GM23248 (cell line): Measurements from ENCODE around the gene CALY. TPM values are rescaled to one million over a fixed set of nuclear protein-coding genes. Genes with fewer than 3 reads are reported as not detected.

ENCODE experiments used
- DNase-seq: peaks from one replicate; pipeline ENCODE4 v3.0.0-alpha.2; 2015
- H2AFZ ChIP-seq: fragments of 200-600 bp; sonication (generic); 2 replicates; pipeline ENCODE4 v1.6.1; 2016; ENCODE audit warnings: antibody characterized with exemption
- H3F3A ChIP-seq: fragments of 200-600 bp; sonication (generic); 2 replicates; pipeline ENCODE4 v1.6.1; 2016; ENCODE audit warnings: mild to moderate bottlenecking, antibody characterized with exemption, mixed run types; ENCODE audit not compliant: insufficient read depth
- H3K27ac ChIP-seq: fragments of 200-600 bp; sonication (generic); 2 replicates; pipeline ENCODE4 v1.5.1; 2016; ENCODE audit warnings: mild to moderate bottlenecking
- H3K27me3 ChIP-seq: fragments of 200-600 bp; sonication (generic); replicated peaks from 2 replicates; pipeline ENCODE4 v1.6.1; 2016; ENCODE audit warnings: mild to moderate bottlenecking; ENCODE audit not compliant: insufficient read depth
- H3K36me3 ChIP-seq: fragments of 200-600 bp; sonication (generic); 2 replicates; pipeline ENCODE4 v1.6.1; 2016; ENCODE audit warnings: low read depth, mild to moderate bottlenecking
- H3K4me1 ChIP-seq: fragments of 200-600 bp; sonication (generic); 2 replicates; pipeline ENCODE4 v1.6.1; 2016; ENCODE audit warnings: mild to moderate bottlenecking; ENCODE audit not compliant: insufficient read depth
- H3K4me2 ChIP-seq: fragments of 200-600 bp; sonication (generic); one replicate; pipeline ENCODE4 v1.6.1; 2016; ENCODE audit warnings: mild to moderate bottlenecking; ENCODE audit not compliant: unreplicated experiment
- H3K4me3 ChIP-seq: fragments of 200-600 bp; sonication (generic); 2 replicates; pipeline ENCODE4 v1.5.1; 2016; ENCODE audit warnings: mild to moderate bottlenecking
- H3K79me2 ChIP-seq: fragments of 200-600 bp; sonication (generic); 2 replicates; pipeline ENCODE4 v1.6.1; 2016; ENCODE audit warnings: mild to moderate bottlenecking; ENCODE audit not compliant: insufficient read depth
- H3K9ac ChIP-seq: fragments of 200-600 bp; sonication (generic); 2 replicates; pipeline ENCODE4 v1.6.1; 2016; ENCODE audit warnings: mild to moderate bottlenecking
- H3K9me2 ChIP-seq: fragments of 200-600 bp; sonication (generic); 2 replicates; pipeline ENCODE4 v1.6.1; 2016; ENCODE audit warnings: mixed run types, mild to moderate bottlenecking, moderate library complexity; ENCODE audit not compliant: insufficient read depth
- H3K9me3 ChIP-seq: fragments of 200-600 bp; sonication (generic); one replicate; pipeline ENCODE4 v1.6.1; 2017; ENCODE audit warnings: low read depth
- H4K20me1 ChIP-seq: fragments of 200-600 bp; sonication (generic); 2 replicates; pipeline ENCODE4 v1.6.0; 2016; ENCODE audit not compliant: insufficient read depth
- EZH2 ChIP-seq: fragments of 200-600 bp; sonication (generic); IDR thresholded peaks from 2 replicates; pipeline ENCODE4 v1.6.1; 2018; ENCODE audit warnings: antibody characterized with exemption, mild to moderate bottlenecking; ENCODE audit not compliant: insufficient read depth, poor library complexity, severe bottlenecking
- EZH2phosphoT487 ChIP-seq: fragments of 200-600 bp; sonication (generic); IDR thresholded peaks from 2 replicates; pipeline ENCODE4 v1.6.1; 2018; ENCODE audit warnings: antibody characterized with exemption, moderate library complexity, mild to moderate bottlenecking, low read depth; ENCODE audit not compliant: insufficient read depth
- whole genome bisulfite sequencing, 2 experiments: methylation state at CpG; one replicate each; pipeline ENCODE4 v1.1.6; 2015 to 2017; ENCODE audit warnings: low lambda C conversion rate in 2 of 2, low coverage in 1 of 2; ENCODE audit errors: missing lambda C conversion rate in 2 of 2; 5-methylcytosine and 5-hydroxymethylcytosine counted together
- in situ Hi-C: fragments of 300-500 bp; cut with MboI; formaldehyde crosslinking; loops from 2 replicates; pipeline ENCODE4 v1.15.0; 2020
- polyA plus RNA-seq: library from polyadenylated mRNA; unstranded; fragments of >200 nt; fragmentation: Nextera tagmentation; extraction: Ambion mirVana; gene quantifications from 2 replicates; pipeline ENCODE4 v1.2.1, GENCODE V29; 2016
- total RNA-seq: library from RNA; depleted of rRNA; stranded (reverse); fragments of >200 nt; shearing (Covaris generic); gene quantifications from 2 replicates; pipeline ENCODE4 v1.2.3, GENCODE V29; 2014

CALY gene
- total and polyA plus RNA-seq, 2 experiments from 2014 or later, result 0.86 TPM; not detected in 1

DNA sequence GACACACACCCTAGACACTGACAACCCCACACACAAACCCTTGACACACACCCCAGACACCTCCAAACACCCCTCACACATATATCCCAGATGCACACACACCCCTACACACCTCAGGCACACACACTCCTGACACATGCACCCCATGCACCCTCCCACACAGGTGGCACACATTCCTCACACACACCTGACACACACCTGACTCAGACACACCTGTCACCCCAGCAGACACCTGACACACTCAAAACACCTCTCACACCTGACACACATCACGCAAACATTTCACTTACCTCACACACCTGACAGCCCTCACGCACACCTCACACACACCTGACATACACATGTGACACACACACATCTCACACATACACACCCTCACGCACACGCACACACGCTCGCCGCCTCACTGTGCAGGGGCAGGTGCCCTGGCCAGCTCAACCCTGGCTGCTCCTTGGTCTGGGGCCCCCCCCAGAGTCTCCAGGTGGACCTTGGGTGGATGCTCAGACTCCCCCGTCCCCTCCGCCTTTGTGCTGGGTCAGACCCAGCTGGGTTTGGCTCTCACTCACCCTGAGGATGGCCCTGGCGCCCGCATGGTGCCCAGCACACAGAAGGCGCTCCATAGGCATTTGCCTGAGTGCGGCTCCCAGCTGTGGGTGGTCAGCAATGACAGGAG, 3.1 kb upstream of the CALY start:
- Histone ChIP-seq H2AFZ (no peak overlapping the region), H3K9ac (no peak overlapping the region), H3K4me3 (no peak overlapping the region), H3K36me3 (no peaks in the 10 kb centered on the region), H4K20me1 (no peaks in the 10 kb centered on the region), H3K27ac (no peak overlapping the region), H3K9me2 (no peaks in the 10 kb centered on the region), H3F3A (no peaks in the 10 kb centered on the region), H3K9me3 (no peaks in the 10 kb centered on the region), H3K79me2 (no peaks in the 10 kb centered on the region), H3K4me1 (no peaks in the 10 kb centered on the region), H3K27me3 (peaks cover 38% of the 10 kb centered on the region), H3K4me2 (no peak overlapping the region)
- WGBS, 2 experiments, result 87 to 89% methylated on average over 13 of the region's 13 CpGs
- in situ Hi-C loops, result no loop called here
- no peak for DNase-seq
- no peak for TF ChIP-seq EZH2phosphoT487
- no peak for TF ChIP-seq EZH2

DNA sequence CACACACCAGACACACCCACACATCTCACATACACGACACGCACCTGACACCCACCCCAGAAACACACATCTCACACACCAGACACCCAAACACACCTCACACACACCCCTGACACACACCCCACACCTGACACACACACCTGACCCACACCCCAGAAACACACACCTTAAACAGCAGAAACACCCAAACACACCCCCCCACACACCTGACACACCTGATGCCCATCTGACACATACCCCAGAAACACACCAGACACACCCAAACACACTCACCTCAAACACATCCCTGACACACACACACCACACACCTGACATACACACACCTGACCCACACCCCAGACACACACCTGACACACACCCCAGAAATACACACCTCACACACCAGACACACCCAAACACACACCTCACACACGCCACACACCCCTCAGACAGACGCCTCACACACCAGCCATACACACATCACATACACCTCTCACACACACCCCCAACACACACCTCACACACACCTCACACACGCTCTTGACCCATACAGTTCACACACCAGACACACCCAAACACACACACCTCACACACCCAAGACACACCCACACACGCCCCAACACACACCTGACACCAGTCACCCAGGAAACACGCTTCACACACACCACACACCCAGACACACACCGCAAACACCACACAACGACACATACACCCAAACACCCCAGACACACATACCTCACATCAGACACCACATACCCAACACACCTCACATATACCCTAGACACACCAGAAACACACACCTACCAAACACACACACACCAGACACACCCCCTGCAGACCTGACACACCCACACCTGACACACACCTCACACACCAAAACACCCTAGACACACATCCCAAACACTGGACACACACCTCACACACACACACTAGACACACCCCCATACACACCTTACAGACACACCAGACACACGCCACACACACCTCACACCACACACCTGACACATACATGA, 1.7 kb upstream of the CALY start:
- Histone ChIP-seq H4K20me1 (no peaks in the 10 kb centered on the region), H3K9me3 (no peaks in the 10 kb centered on the region), H2AFZ (no peak overlapping the region), H3K4me1 (no peaks in the 10 kb centered on the region), H3K27ac (no peak overlapping the region), H3K79me2 (no peaks in the 10 kb centered on the region), H3K27me3 (peaks cover 37% of the 10 kb centered on the region), H3K4me2 (no peak overlapping the region), H3K4me3 (no peak overlapping the region), H3F3A (no peaks in the 10 kb centered on the region), H3K36me3 (no peaks in the 10 kb centered on the region), H3K9ac (no peak overlapping the region), H3K9me2 (no peaks in the 10 kb centered on the region)
- TF ChIP-seq EZH2phosphoT487 (no peak), EZH2 (no peak)
- WGBS, 2 experiments, result 79 to 83% methylated on average over 9 to 10 of the region's 10 CpGs
- DNase-seq, result no peak
- in situ Hi-C loops, result no loop called here

DNA sequence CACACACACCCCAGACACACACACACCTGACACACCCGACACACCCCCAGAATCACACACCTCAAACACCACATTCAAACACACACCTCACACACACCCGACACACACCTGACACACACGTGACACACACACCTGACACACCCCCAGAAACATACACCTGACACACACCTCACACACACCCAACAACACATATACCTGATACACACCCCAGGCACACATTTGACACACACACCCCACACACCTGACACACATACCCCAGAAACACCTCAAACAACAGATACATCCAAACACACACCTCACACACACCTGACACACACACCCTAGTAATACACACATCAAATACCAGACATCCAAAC, 652 bp upstream of the CALY start:
- H4K20me1 ChIP-seq, result no peaks in the 10 kb centered on the region
- 65 to 75% methylated on average over 3 of the region's 3 CpGs for WGBS, 2 experiments
- no peak overlapping the region for H3K9ac ChIP-seq
- in situ Hi-C loops, result no loop called here
- no peaks in the 10 kb centered on the region for H3K9me3 ChIP-seq
- H3K36me3 ChIP-seq, result no peaks in the 10 kb centered on the region
- no peak for DNase-seq
- no peak overlapping the region for H3K4me2 ChIP-seq
- no peaks in the 10 kb centered on the region for H3K4me1 ChIP-seq
- no peaks in the 10 kb centered on the region for H3K9me2 ChIP-seq
- H3K4me3 ChIP-seq, result no peak overlapping the region
- H3F3A ChIP-seq, result no peaks in the 10 kb centered on the region
- no peak for TF ChIP-seq EZH2phosphoT487
- TF ChIP-seq EZH2, result no peak
- peaks cover 35% of the 10 kb centered on the region for H3K27me3 ChIP-seq
- H2AFZ ChIP-seq, result no peak overlapping the region
- no peaks in the 10 kb centered on the region for H3K79me2 ChIP-seq
- H3K27ac ChIP-seq, result no peak overlapping the region

DNA sequence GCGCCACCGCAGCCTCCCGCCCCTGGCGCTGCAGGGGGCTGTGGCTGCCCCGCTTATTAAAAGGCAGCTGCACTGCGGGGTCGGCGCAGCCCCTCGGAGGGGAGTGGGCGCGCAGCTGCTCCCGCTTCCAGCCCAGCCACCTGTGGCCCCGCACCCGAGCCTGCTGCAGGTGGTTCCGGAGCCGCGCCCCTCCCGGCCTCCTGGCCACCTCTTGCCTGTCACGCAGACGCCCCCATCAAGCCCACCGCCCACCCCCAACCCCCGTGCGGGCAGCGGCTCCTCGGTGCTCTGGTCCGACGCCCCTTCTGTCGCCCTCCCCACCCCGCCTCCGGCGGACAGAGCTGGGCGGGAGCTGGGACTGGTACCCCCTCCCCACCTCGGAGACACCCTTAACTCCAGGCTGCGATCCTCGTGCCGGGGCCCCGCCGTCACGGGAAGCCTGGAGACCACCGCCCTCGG, 549 bp downstream of the CALY start:
- Histone ChIP-seq H3K79me2 (no peaks in the 10 kb centered on the region), H4K20me1 (no peaks in the 10 kb centered on the region), H3K9me2 (no peaks in the 10 kb centered on the region), H3K4me3 (no peak overlapping the region), H3K27me3 (peaks cover 47% of the 10 kb centered on the region), H3K36me3 (no peaks in the 10 kb centered on the region), H3K9ac (no peak overlapping the region), H3K4me1 (no peaks in the 10 kb centered on the region), H2AFZ (no peak overlapping the region), H3K9me3 (no peaks in the 10 kb centered on the region), H3F3A (no peaks in the 10 kb centered on the region), H3K4me2 (no peak overlapping the region), H3K27ac (no peak overlapping the region)
- 3 to 4% methylated on average over 22 to 40 of the region's 41 CpGs for WGBS, 2 experiments
- DNase-seq, result no peak
- in situ Hi-C loops, result no loop called here
- TF ChIP-seq EZH2, result no peak
- no peak for TF ChIP-seq EZH2phosphoT487
